ENCODE measurements around the gene TPTE. TPM values are rescaled to one million over a fixed set of nuclear protein-coding genes. Genes with fewer than 3 reads are reported as not detected.
"Not testable (repeated sequence)": the region's sequence is repeated elsewhere in the genome, so short reads cannot be mapped to it uniquely, and the experiment has no call there.

TPTE gene
- total RNA-seq, 1 experiment from 2014 or later: not detected

DNA sequence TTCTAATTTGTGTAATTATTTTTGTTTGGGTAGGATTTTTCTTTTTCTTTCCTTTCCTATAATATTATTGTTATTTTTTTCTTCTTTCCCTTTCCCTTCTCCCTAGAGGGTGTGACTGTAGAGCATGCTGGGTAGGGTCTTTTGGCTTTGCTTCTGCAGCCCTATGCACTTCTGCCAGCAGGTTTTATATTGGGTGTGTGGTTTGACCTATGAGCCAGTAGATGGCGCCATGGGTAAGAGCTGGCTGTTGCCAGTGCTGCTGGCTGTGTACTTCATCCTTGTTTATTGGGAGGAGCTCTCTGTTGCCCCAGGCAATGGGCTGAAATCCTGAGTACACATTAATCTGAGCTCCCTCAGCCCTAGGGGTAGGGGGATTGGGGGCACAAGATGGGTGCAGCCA, 67.7 kb downstream of the TPTE start:
- H3K27me3 Mint-ChIP-seq (ENCODE audit: low read depth): peaks cover 14% of the 10 kb centered on the region
- CTCF ChIA-PET, H3K27ac Mint-ChIP-seq: not testable (repeated sequence)

DNA sequence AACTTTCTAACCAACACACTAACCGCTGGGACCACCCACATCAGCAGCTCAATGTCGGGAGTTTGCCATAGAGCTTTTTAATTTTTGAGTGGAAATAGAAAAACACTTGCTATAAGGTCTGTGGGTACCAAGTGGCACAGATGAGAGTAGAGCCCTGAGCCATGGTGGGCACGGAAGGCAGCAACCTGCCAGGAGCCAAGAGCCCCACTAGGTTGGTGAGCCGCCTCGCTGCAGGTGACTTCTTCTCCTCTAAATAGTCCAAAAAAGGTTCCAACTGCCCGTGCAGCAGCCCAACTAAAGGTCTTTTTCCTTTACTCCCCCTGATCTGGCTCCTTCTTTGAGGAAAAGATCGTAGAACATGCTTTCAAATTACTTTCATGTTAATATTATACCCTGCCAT, 85.7 kb downstream of the TPTE start:
- CTCF ChIA-PET; H3K4me1 Mint-ChIP-seq; DNase-seq (ENCODE audit: low spot score); H3K27ac Mint-ChIP-seq; POLR2A ChIA-PET; ATAC-seq; H3K4me3 Mint-ChIP-seq; H3K27me3 Mint-ChIP-seq (ENCODE audit: low read depth); H3K9me3 Mint-ChIP-seq: not testable (repeated sequence)
- H3K36me3 Mint-ChIP-seq: peaks cover 15% of the 10 kb centered on the region

More for the DNA sequence above, 67.7 kb downstream of the TPTE start:
- POLR2A ChIA-PET; H3K4me3 Mint-ChIP-seq; H3K4me1 Mint-ChIP-seq; H3K9me3 Mint-ChIP-seq; ATAC-seq; DNase-seq (ENCODE audit: low spot score): not testable (repeated sequence)
- peaks cover 13% of the 10 kb centered on the region; the same call in 1 of the 2 replicates for H3K36me3 Mint-ChIP-seq

DNA sequence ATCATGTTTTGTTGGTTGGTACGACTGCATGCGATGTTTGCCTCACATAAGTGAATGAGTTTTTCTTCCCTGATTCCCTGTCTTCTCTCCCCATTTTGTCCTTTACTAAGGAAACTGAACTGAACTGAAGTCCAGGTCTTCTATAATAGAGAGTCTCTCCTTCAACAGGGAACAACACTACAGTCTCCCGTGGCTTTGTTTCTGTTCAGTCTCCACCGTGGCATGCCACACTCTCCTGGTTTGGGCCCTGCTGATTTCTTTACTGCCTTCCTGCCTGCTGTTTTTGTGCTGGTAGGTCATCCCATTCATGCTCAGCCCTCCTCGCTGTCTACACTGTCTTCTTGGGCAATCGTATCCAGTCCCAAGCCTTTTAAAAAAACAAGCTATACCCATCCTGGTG, 92.9 kb downstream of the TPTE start:
- POLR2A ChIA-PET; H3K27me3 Mint-ChIP-seq (ENCODE audit: low read depth); CTCF ChIA-PET; H3K4me1 Mint-ChIP-seq; H3K4me3 Mint-ChIP-seq; ATAC-seq; H3K27ac Mint-ChIP-seq; DNase-seq (ENCODE audit: low spot score): not testable (repeated sequence)
- H3K36me3 Mint-ChIP-seq: peaks cover 12% of the 10 kb centered on the region
- H3K9me3 Mint-ChIP-seq: peaks cover 11% of the 10 kb centered on the region

- Mint-ChIP-seq H3K36me3 (peaks cover 16% of the 10 kb centered on the region), H3K9me3 (peaks cover 15% of the 10 kb centered on the region)
- CTCF ChIA-PET; H3K27ac Mint-ChIP-seq; DNase-seq (ENCODE audit: low spot score); ATAC-seq; H3K4me1 Mint-ChIP-seq; POLR2A ChIA-PET; H3K27me3 Mint-ChIP-seq (ENCODE audit: low read depth); H3K4me3 Mint-ChIP-seq: not testable (repeated sequence)
These were observed 94.7 kb downstream of the TPTE start for GRCh38 chr21:10616061-10616460.

- TF ChIP-seq TEAD1 (CRISPR knock-in tag; IDR thresholded peaks at IDR 0.05) (no peak), TEAD4 (CRISPR knock-in tag; IDR thresholded peaks at IDR 0.05) (no peak), ZNF396 (CRISPR knock-in tag; IDR thresholded peaks at IDR 0.05; ENCODE audit: borderline replicate concordance) (no peak), ZMAT4 (CRISPR knock-in tag; IDR thresholded peaks at IDR 0.05) (no peak), ZNF281 (CRISPR knock-in tag; IDR thresholded peaks at IDR 0.05) (no peak), EMX1 (CRISPR knock-in tag; IDR thresholded peaks at IDR 0.05) (no peak), ZNF512 (CRISPR knock-in tag; IDR thresholded peaks at IDR 0.05; ENCODE audit: borderline replicate concordance) (no peak)
- no peak overlapping the region for H3K27ac Mint-ChIP-seq
- peaks cover 6% of the 10 kb centered on the region for H3K27me3 Mint-ChIP-seq (ENCODE audit: low read depth)
- H3K4me3 Mint-ChIP-seq: no peak overlapping the region
- DNase-seq (ENCODE audit: low spot score): no peak
- H3K9me3 Mint-ChIP-seq: peaks cover 15% of the 10 kb centered on the region
- ATAC-seq: no peak
- peaks cover 16% of the 10 kb centered on the region for H3K36me3 Mint-ChIP-seq
- ChIA-PET POLR2A (no interaction called here), CTCF (no interaction called here)
- H3K4me1 Mint-ChIP-seq: no peaks in the 10 kb centered on the region
These were observed 95.2 kb downstream of the TPTE start for GRCh38 chr21:10616535-10616934.

DNA sequence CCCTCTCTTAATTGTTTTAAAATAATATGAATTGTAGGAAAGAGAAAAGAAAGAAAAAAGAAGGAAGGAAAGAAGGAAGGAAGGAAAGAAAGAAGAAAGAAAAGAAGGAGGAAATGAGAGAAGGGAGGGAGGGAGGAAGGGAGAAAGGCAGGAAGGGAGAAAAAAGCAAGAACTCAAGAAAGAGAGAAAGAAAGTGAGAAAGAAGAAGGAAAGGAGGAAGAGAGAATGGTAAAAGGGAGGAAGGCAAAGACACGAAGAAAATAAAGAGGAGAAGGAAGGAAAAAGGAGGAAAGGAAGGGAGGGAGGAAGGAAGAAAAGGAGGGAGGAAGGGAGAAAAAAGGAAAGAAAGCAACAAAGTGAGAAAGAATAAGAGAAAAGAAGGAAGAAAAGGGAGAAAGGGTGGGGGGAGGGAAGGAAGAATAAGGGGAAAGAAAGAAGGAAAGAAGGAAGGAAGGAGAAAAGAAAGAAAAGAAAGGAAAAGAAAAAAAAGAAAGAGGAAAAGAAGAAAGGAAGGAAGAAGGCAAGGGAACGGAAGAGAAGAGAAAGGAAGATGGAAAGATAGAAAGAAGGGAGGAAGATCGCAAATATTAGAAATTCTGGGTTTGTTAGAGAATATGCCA, 95.9 kb downstream of the TPTE start:
- H3K4me3 Mint-ChIP-seq; DNase-seq (ENCODE audit: low spot score); CTCF ChIA-PET; H3K27me3 Mint-ChIP-seq (ENCODE audit: low read depth); ATAC-seq; H3K4me1 Mint-ChIP-seq; H3K27ac Mint-ChIP-seq; POLR2A ChIA-PET: not testable (repeated sequence)
- 0 out of 2 replicates have a peak, but pooled peaks have one; percentile 61 for TF ChIP-seq ZNF512 (CRISPR knock-in tag; IDR thresholded peaks at IDR 0.05; ENCODE audit: borderline replicate concordance)
- Mint-ChIP-seq H3K9me3 (peaks cover 15% of the 10 kb centered on the region), H3K36me3 (peaks cover 16% of the 10 kb centered on the region)

Data from WTC11 (cell line).